Neural progenitor cell (in vitro differentiated cells): ENCODE results near the gene BRD8.

Experiments
- EZH2 ChIP-seq: fragments of 200-600 bp; sonication (generic); IDR thresholded peaks from 2 replicates; pipeline ENCODE4 v1.6.1; 2017; ENCODE audit warnings: antibody characterized with exemption, mild to moderate bottlenecking, moderate library complexity
- EZH2phosphoT487 ChIP-seq: fragments of 200-600 bp; sonication (generic); IDR thresholded peaks from 2 replicates; pipeline ENCODE4 v1.6.1; 2017; ENCODE audit warnings: antibody characterized with exemption
- TF ChIP-seq, protein P1 (sequence below): fragments of 200-600 bp; sonication (generic); IDR thresholded peaks from 2 replicates; pipeline ENCODE4 v1.5.1; 2017; ENCODE audit warnings: antibody characterized with exemption, mild to moderate bottlenecking

- TF ChIP-seq, protein P1, sequence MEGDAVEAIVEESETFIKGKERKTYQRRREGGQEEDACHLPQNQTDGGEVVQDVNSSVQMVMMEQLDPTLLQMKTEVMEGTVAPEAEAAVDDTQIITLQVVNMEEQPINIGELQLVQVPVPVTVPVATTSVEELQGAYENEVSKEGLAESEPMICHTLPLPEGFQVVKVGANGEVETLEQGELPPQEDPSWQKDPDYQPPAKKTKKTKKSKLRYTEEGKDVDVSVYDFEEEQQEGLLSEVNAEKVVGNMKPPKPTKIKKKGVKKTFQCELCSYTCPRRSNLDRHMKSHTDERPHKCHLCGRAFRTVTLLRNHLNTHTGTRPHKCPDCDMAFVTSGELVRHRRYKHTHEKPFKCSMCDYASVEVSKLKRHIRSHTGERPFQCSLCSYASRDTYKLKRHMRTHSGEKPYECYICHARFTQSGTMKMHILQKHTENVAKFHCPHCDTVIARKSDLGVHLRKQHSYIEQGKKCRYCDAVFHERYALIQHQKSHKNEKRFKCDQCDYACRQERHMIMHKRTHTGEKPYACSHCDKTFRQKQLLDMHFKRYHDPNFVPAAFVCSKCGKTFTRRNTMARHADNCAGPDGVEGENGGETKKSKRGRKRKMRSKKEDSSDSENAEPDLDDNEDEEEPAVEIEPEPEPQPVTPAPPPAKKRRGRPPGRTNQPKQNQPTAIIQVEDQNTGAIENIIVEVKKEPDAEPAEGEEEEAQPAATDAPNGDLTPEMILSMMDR = no peak
- TF ChIP-seq EZH2 (no peak), EZH2phosphoT487 (no peak)
Observed at GRCh38 chr5:138148811-138149210, 29.6 kb downstream of the BRD8 start.
